ENCODE results near the gene LRRC1.

The LRRC1 gene

GRCh38 chr6:53796451-53796780 lies 1.6 kb downstream of the LRRC1 start:
- peaks cover 9 to 40% (median 25%) of the 10 kb centered on the region in 10 experiments for H3K4me1 ChIP-seq
- no peak overlapping the region for H3K27ac ChIP-seq
- H3K4me3 ChIP-seq: peak overlapping the region in 9 of 10 experiments; percentile 76 to 93 (median 89); a peak in 18 of 20 replicates
- H3K27me3 ChIP-seq: peaks cover 25 to 35% (median 29%) of the 10 kb centered on the region in 11 experiments
- TF ChIP-seq Cebpa-rat (IDR thresholded peaks at IDR 0.05): no peak
- peaks cover 0 to 34% (median 12%) of the 10 kb centered on the region in 11 experiments; a peak in 12 of 22 replicates for H4K20me1 ChIP-seq
- H3K9me3 ChIP-seq (replicated peaks in 1 of 11): 0 out of 22 replicates have a peak, but pooled peaks cover 0 to 1% (median 0%) of the 10 kb centered on the region in 11 experiments
- H3K36me3 ChIP-seq: 0 out of 22 replicates have a peak, but pooled peaks cover 0 to 3% (median 0%) of the 10 kb centered on the region in 11 experiments
- H3K4me2 ChIP-seq: peak overlapping the region; percentile 95 to 99 (median 99)
- peak overlapping the region in 6 of 11 experiments; percentile 78 to 85 (median 82); a peak in 9 of 22 replicates for H3K9ac ChIP-seq

- Histone ChIP-seq H3K27ac (no peak overlapping the region), H3K9me3 (replicated peaks in 1 of 11) (no peaks in the 10 kb centered on the region), H3K27me3 (peaks cover 25 to 35% (median 29%) of the 10 kb centered on the region in 11 experiments), H3K4me1 (peaks cover 9 to 40% (median 25%) of the 10 kb centered on the region in 10 experiments), H3K36me3 (0 out of 22 replicates have a peak, but pooled peaks cover 0 to 3% (median 0%) of the 10 kb centered on the region in 11 experiments), H3K4me3 (no peak overlapping the region; a peak in 1 of 20 replicates), H4K20me1 (peaks cover 0 to 34% (median 12%) of the 10 kb centered on the region in 11 experiments; a peak in 12 of 22 replicates), H3K4me2 (peak overlapping the region in 10 of 11 experiments; percentile 95 to 99 (median 99); a peak in 17 of 22 replicates), H3K9ac (0 out of 22 replicates have a peak overlapping the region, but pooled peaks of 1 of the 11 experiments have one; percentile 84)
- no peak for TF ChIP-seq Cebpa-rat (IDR thresholded peaks at IDR 0.05)
Measured at GRCh38 chr6:53796791-53797190, 2.0 kb downstream of the LRRC1 start.

- TF ChIP-seq Cebpa-rat (IDR thresholded peaks at IDR 0.05): no peak
- Histone ChIP-seq H3K27me3 (peaks cover 25 to 35% (median 29%) of the 10 kb centered on the region in 11 experiments), H3K36me3 (peaks cover 0 to 5% (median 0%) of the 10 kb centered on the region in 11 experiments; a peak in 1 of 22 replicates), H3K27ac (no peak overlapping the region), H3K4me3 (no peak overlapping the region), H3K9me3 (replicated peaks in 1 of 11) (no peaks in the 10 kb centered on the region), H3K9ac (no peak overlapping the region), H4K20me1 (peaks cover 0 to 39% (median 12%) of the 10 kb centered on the region in 11 experiments; a peak in 12 of 22 replicates), H3K4me2 (peak overlapping the region in 3 of 11 experiments; percentile 95 to 99 (median 98); a peak in 6 of 22 replicates), H3K4me1 (peaks cover 9 to 40% (median 25%) of the 10 kb centered on the region in 10 experiments)
Measured at GRCh38 chr6:53797304-53797703, 2.5 kb downstream of the LRRC1 start.

- H3K4me2 ChIP-seq: no peak overlapping the region
- no peak overlapping the region for H3K4me3 ChIP-seq
- H3K36me3 ChIP-seq: peaks cover 0 to 6% (median 0%) of the 10 kb centered on the region in 11 experiments; a peak in 1 of 22 replicates
- H3K27ac ChIP-seq: no peak overlapping the region
- no peak for TF ChIP-seq Cebpa-rat (IDR thresholded peaks at IDR 0.05)
- H3K9ac ChIP-seq: no peak overlapping the region
- H3K27me3 ChIP-seq: peaks cover 25 to 35% (median 29%) of the 10 kb centered on the region in 11 experiments
- H3K9me3 ChIP-seq (replicated peaks in 1 of 11): no peaks in the 10 kb centered on the region
- H3K4me1 ChIP-seq: peaks cover 9 to 30% (median 15%) of the 10 kb centered on the region in 10 experiments
- peaks cover 0 to 41% (median 12%) of the 10 kb centered on the region in 11 experiments; a peak in 12 of 22 replicates for H4K20me1 ChIP-seq
Measured at GRCh38 chr6:53799340-53799739, 4.5 kb downstream of the LRRC1 start.

GRCh38 chr6:53801022-53801421 lies 6.2 kb downstream of the LRRC1 start:
- Histone ChIP-seq H3K36me3 (peaks cover 0 to 6% (median 0%) of the 10 kb centered on the region in 11 experiments; a peak in 1 of 22 replicates), H3K27me3 (peaks cover 14 to 23% (median 19%) of the 10 kb centered on the region in 11 experiments), H3K4me3 (no peak overlapping the region), H4K20me1 (peaks cover 0 to 43% (median 6%) of the 10 kb centered on the region in 11 experiments; a peak in 12 of 22 replicates), H3K27ac (no peak overlapping the region), H3K4me2 (no peak overlapping the region), H3K9me3 (replicated peaks in 1 of 11) (no peaks in the 10 kb centered on the region), H3K9ac (no peak overlapping the region), H3K4me1 (peaks cover 3 to 21% (median 7%) of the 10 kb centered on the region in 10 experiments; a peak in 19 of 20 replicates)
- TF ChIP-seq Cebpa-rat (IDR thresholded peaks at IDR 0.05): no peak

GRCh38 chr6:53802582-53802981 lies 7.8 kb downstream of the LRRC1 start:
- TF ChIP-seq Cebpa-rat (IDR thresholded peaks at IDR 0.05): no peak
- Histone ChIP-seq H4K20me1 (peaks cover 0 to 33% (median 0%) of the 10 kb centered on the region in 11 experiments; a peak in 4 of 22 replicates), H3K4me3 (no peak overlapping the region), H3K9me3 (replicated peaks in 1 of 11) (peaks cover 0 to 4% (median 0%) of the 10 kb centered on the region in 11 experiments; a peak in 2 of 22 replicates), H3K4me2 (no peak overlapping the region), H3K27ac (no peak overlapping the region), H3K36me3 (peaks cover 0 to 6% (median 0%) of the 10 kb centered on the region in 11 experiments; a peak in 1 of 22 replicates), H3K9ac (no peak overlapping the region), H3K4me1 (peaks cover 0 to 6% (median under 1%) of the 10 kb centered on the region in 10 experiments; a peak in 3 of 20 replicates), H3K27me3 (peaks cover 0 to 7% (median 4%) of the 10 kb centered on the region in 11 experiments; a peak in 12 of 22 replicates)

- Histone ChIP-seq H3K9me3 (replicated peaks in 1 of 11) (peaks cover 0 to 6% (median 0%) of the 10 kb centered on the region in 11 experiments; a peak in 3 of 22 replicates), H3K4me2 (no peak overlapping the region), H3K4me1 (peaks cover 0 to 8% (median 4%) of the 10 kb centered on the region in 10 experiments; a peak in 5 of 20 replicates), H3K27ac (no peak overlapping the region), H3K36me3 (peaks cover 0 to 6% (median 0%) of the 10 kb centered on the region in 11 experiments; a peak in 1 of 22 replicates), H3K4me3 (no peak overlapping the region), H3K9ac (no peak overlapping the region), H4K20me1 (peaks cover 0 to 26% (median 0%) of the 10 kb centered on the region in 11 experiments; a peak in 2 of 22 replicates), H3K27me3 (0 out of 22 replicates have a peak, but pooled peaks cover 0 to under 1% (median 0%) of the 10 kb centered on the region in 11 experiments)
- TF ChIP-seq Cebpa-rat (IDR thresholded peaks at IDR 0.05): no peak
Measured at GRCh38 chr6:53803081-53803860, 8.5 kb downstream of the LRRC1 start.

GRCh38 chr6:53805016-53805415 lies 10.2 kb downstream of the LRRC1 start:
- Histone ChIP-seq H4K20me1 (peaks cover 0 to 23% (median 0%) of the 10 kb centered on the region in 11 experiments; a peak in 2 of 22 replicates), H3K4me3 (no peak overlapping the region), H3K4me1 (peaks cover 0 to 10% (median 0%) of the 10 kb centered on the region in 10 experiments; a peak in 3 of 20 replicates), H3K36me3 (peaks cover 0 to 6% (median 0%) of the 10 kb centered on the region in 11 experiments; a peak in 1 of 22 replicates), H3K27me3 (no peaks in the 10 kb centered on the region), H3K9me3 (replicated peaks in 1 of 11) (peaks cover 0 to 6% (median 0%) of the 10 kb centered on the region in 11 experiments; a peak in 3 of 22 replicates), H3K4me2 (no peak overlapping the region), H3K9ac (no peak overlapping the region), H3K27ac (no peak overlapping the region)
- no peak for TF ChIP-seq Cebpa-rat (IDR thresholded peaks at IDR 0.05)
